ENCODE results near the gene NSDHL. TPM values are rescaled to one million over a fixed set of nuclear protein-coding genes. Genes with fewer than 3 reads are reported as not detected.

The NSDHL gene
- total and polyA plus RNA-seq, 2 of the 4 experiments (the other 2 are of a cell fraction) = 22.8 to 26.0 TPM

DNA sequence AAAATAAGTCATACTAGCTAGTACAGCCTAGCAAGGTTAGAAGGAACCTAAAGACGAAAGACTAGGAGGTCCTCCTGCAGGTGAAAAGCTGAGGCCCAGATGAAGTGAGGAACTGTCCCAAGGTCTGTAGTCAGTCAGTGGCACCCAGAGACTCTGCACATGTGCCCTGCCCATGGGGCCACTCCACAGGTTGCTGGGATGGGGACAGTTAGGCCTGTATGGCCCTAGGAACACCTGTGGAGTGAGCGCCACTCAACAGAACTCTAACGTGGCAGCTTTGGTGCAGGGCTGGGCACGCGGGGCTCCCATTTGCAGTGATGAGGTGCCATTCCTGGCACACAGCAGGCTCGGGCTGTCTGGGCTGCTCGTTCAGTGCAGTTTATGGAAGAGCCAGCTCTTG is 81.8 kb downstream of the NSDHL start:
- no peak overlapping the region for H3K23ac ChIP-seq (ENCODE audit: low read depth, low read length)
- H3K4me1 ChIP-seq (ENCODE audit: control insufficient read depth, insufficient read depth, low read length) = peaks cover under 1% of the 10 kb centered on the region; the same call in 1 of the 2 replicates
- no peak overlapping the region for H2BK20ac ChIP-seq (ENCODE audit: low read depth, low read length)
- no peaks in the 10 kb centered on the region for H3K79me1 ChIP-seq (ENCODE audit: low read depth in 1 of 2, low read length in 2 of 2)
- ChIA-PET CTCF (no interaction called here), POLR2A (ENCODE audit: unreplicated experiment) (no interaction called here)
- ATAC-seq (ENCODE audit: low read depth) (no peak), DNase-seq (no peak)
- TF ChIP-seq USF2 (IDR thresholded peaks at IDR 0.05; ENCODE audit: low read depth, low read length) (no peak), RAD21 (IDR thresholded peaks at IDR 0.05; ENCODE audit: low read length) (no peak), CEBPB (IDR thresholded peaks at IDR 0.05; ENCODE audit: low read depth, low read length) (no peak), CHD1 (IDR thresholded peaks at IDR 0.05; ENCODE audit: low read depth, low read length) (no peak), MAFK (IDR thresholded peaks at IDR 0.05; ENCODE audit: low read depth, low read length) (no peak), RCOR1 (IDR thresholded peaks at IDR 0.05; ENCODE audit: insufficient replicate concordance, low read length) (no peak), MAZ (IDR thresholded peaks at IDR 0.05; ENCODE audit: borderline replicate concordance, low read depth, low read length) (no peak), SMC3 (IDR thresholded peaks at IDR 0.05; ENCODE audit: low read depth, low read length) (no peak), MXI1 (IDR thresholded peaks at IDR 0.05; ENCODE audit: borderline replicate concordance, low read depth, low read length) (no peak)
- TF ChIP-seq, protein P1, sequence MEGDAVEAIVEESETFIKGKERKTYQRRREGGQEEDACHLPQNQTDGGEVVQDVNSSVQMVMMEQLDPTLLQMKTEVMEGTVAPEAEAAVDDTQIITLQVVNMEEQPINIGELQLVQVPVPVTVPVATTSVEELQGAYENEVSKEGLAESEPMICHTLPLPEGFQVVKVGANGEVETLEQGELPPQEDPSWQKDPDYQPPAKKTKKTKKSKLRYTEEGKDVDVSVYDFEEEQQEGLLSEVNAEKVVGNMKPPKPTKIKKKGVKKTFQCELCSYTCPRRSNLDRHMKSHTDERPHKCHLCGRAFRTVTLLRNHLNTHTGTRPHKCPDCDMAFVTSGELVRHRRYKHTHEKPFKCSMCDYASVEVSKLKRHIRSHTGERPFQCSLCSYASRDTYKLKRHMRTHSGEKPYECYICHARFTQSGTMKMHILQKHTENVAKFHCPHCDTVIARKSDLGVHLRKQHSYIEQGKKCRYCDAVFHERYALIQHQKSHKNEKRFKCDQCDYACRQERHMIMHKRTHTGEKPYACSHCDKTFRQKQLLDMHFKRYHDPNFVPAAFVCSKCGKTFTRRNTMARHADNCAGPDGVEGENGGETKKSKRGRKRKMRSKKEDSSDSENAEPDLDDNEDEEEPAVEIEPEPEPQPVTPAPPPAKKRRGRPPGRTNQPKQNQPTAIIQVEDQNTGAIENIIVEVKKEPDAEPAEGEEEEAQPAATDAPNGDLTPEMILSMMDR (conservative IDR thresholded peaks at IDR 0.05; ENCODE audit: low read depth, low read length) = no peak
- 61% methylated on average over 4 of the region's 7 CpGs; no CpG with 5 or more reads in 1 of the 2 experiments for WGBS, 2 experiments (ENCODE audit: extremely low coverage in 2 of 2, insufficient read length in 1 of 2)
- BruUV-seq (replicated peaks) = no TSS peak
- H3K4ac ChIP-seq (ENCODE audit: low read depth, low read length) = no peak overlapping the region
- no peak overlapping the region for H3K14ac ChIP-seq (replicated peaks; ENCODE audit: low read depth, low read length)
- no peaks in the 10 kb centered on the region; the same call in 1 of the 2 replicates for H3K9me3 ChIP-seq (ENCODE audit: control insufficient read depth, insufficient read depth, low read length)
- H3K4me2 ChIP-seq (ENCODE audit: low read depth, low read length) = no peak overlapping the region
- H2AK5ac ChIP-seq (ENCODE audit: low read depth, low read length) = no peak overlapping the region
- H3K56ac ChIP-seq (ENCODE audit: extremely low read depth, insufficient read depth, low read length) = no peak overlapping the region
- H2AK9ac ChIP-seq (replicated peaks; ENCODE audit: low read depth, low read length, poor library complexity) = no peak overlapping the region
- H2BK15ac ChIP-seq (ENCODE audit: low read depth, low read length) = no peak overlapping the region
- no peak overlapping the region for H4K8ac ChIP-seq (ENCODE audit: low read depth in 2 of 2, low read length in 2 of 2)
- no peak overlapping the region for H2BK5ac ChIP-seq (ENCODE audit: low read depth, low read length, poor library complexity, severe bottlenecking)
- H4K5ac ChIP-seq (ENCODE audit: low read depth, low read length) = no peak overlapping the region
- no peaks in the 10 kb centered on the region; the same call in 1 of the 2 replicates for H3K27me3 ChIP-seq (ENCODE audit: control insufficient read depth, insufficient read depth, low read length)
- dilution Hi-C loops (cut with HindIII; ENCODE audit: low sequenced_read_pairs, unreplicated experiment) (no loop called here), in situ Hi-C loops (cut with MboI; ENCODE audit: low sequenced_read_pairs) (no loop called here), intact Hi-C loops (cut with micrococcal nuclease) (no loop called here)
- H3K36me3 ChIP-seq (ENCODE audit: control insufficient read depth, insufficient read depth, low read length) = no peaks in the 10 kb centered on the region
- no peak overlapping the region for H3K27ac ChIP-seq (ENCODE audit: insufficient read depth, low read length)
- H3K4me3 ChIP-seq (ENCODE audit: insufficient read depth, low read depth, low read length) = no peak overlapping the region
- no peak overlapping the region for H4K91ac ChIP-seq (ENCODE audit: insufficient read depth, low read depth, low read length)
- H3K9me1 ChIP-seq (ENCODE audit: insufficient read depth, low read length) = no peaks in the 10 kb centered on the region
- no peak overlapping the region for H2AFZ ChIP-seq (replicated peaks; ENCODE audit: low read length, poor library complexity)
- no peak overlapping the region for H3K9ac ChIP-seq (ENCODE audit: low read depth, low read length)
- H3K18ac ChIP-seq (ENCODE audit: low read depth, low read length) = no peak overlapping the region
- H4K20me1 ChIP-seq (ENCODE audit: insufficient read depth, low read length) = no peaks in the 10 kb centered on the region
- H2BK120ac ChIP-seq (ENCODE audit: low read depth, low read length) = no peak overlapping the region
